ENCODE measurements around the gene ANKRD36B.
"Not testable (repeated sequence)": the region's sequence is repeated elsewhere in the genome, so short reads cannot be mapped to it uniquely, and the experiment has no call there.

ANKRD36B gene

GRCh38 chr2:97589598-97590510 is at the start of gene ANKRD36B:
Gene ANKRD36B (minus strand): TSS chr2:97589877. CDS start chr2:97589685, 192 bp downstream.
- peak within 1 kb of the TSS; percentile 57 for H3K4me3 ChIP-seq (ENCODE audit: control insufficient read depth, low read depth, low read length)
- DNase-seq (ENCODE audit: low read depth), result peak; percentile 69

GRCh38 chr2:97626049-97626430 is 36.4 kb upstream of the ANKRD36B start:
- H3K4me3 ChIP-seq (ENCODE audit: control insufficient read depth, low read depth, low read length); DNase-seq (ENCODE audit: low read depth): not testable (repeated sequence)

GRCh38 chr2:97625354-97626048 is 35.8 kb upstream of the ANKRD36B start:
- not testable (repeated sequence) for H3K4me3 ChIP-seq (ENCODE audit: control insufficient read depth, low read depth, low read length)

GRCh38 chr2:97622976-97623375 is 33.3 kb upstream of the ANKRD36B start:
- not testable (repeated sequence) for H3K4me3 ChIP-seq (ENCODE audit: control insufficient read depth, low read depth, low read length); DNase-seq (ENCODE audit: low read depth)

More at GRCh38 chr2:97625354-97626048, 35.8 kb upstream of the ANKRD36B start:
- DNase-seq (ENCODE audit: low read depth), result not testable (repeated sequence)

- not testable (repeated sequence) for DNase-seq (ENCODE audit: low read depth)
These were observed 30.8 kb upstream of the ANKRD36B start for GRCh38 chr2:97620492-97620891.

GRCh38 chr2:97618939-97619827 is 29.5 kb upstream of the ANKRD36B start:
- H3K4me3 ChIP-seq (ENCODE audit: control insufficient read depth, low read depth, low read length), result not testable (repeated sequence)
- DNase-seq (ENCODE audit: low read depth), result peak; percentile 21

More at GRCh38 chr2:97620492-97620891, 30.8 kb upstream of the ANKRD36B start:
- not testable (repeated sequence) for H3K4me3 ChIP-seq (ENCODE audit: control insufficient read depth, low read depth, low read length)

- H3K4me3 ChIP-seq (ENCODE audit: control insufficient read depth, low read depth, low read length), result no peak overlapping the region
- no peak for TF ChIP-seq CTCF (conservative IDR thresholded peaks at IDR 0.05; ENCODE audit: control insufficient read depth, insufficient read depth, low read depth, low read length)
- no peak for DNase-seq (ENCODE audit: low read depth)
These were observed 28.2 kb upstream of the ANKRD36B start for GRCh38 chr2:97617911-97618310.

- not testable (repeated sequence) for DNase-seq (ENCODE audit: low read depth); H3K4me3 ChIP-seq (ENCODE audit: control insufficient read depth, low read depth, low read length)
These were observed 26.1 kb upstream of the ANKRD36B start for GRCh38 chr2:97615746-97616145.

- DNase-seq (ENCODE audit: low read depth), result not testable (repeated sequence)
These were observed 22.2 kb upstream of the ANKRD36B start for GRCh38 chr2:97611895-97612294.

GRCh38 chr2:97608745-97609144 is 19.1 kb upstream of the ANKRD36B start:
- H3K4me3 ChIP-seq (ENCODE audit: control insufficient read depth, low read depth, low read length); DNase-seq (ENCODE audit: low read depth): not testable (repeated sequence)

More at GRCh38 chr2:97611895-97612294, 22.2 kb upstream of the ANKRD36B start:
- H3K4me3 ChIP-seq (ENCODE audit: control insufficient read depth, low read depth, low read length), result not testable (repeated sequence)

- H3K4me3 ChIP-seq (ENCODE audit: control insufficient read depth, low read depth, low read length); DNase-seq (ENCODE audit: low read depth): not testable (repeated sequence)
These were observed 16.1 kb upstream of the ANKRD36B start for GRCh38 chr2:97605524-97606339.

GRCh38 chr2:97605109-97605508 is 15.4 kb upstream of the ANKRD36B start:
- DNase-seq (ENCODE audit: low read depth); H3K4me3 ChIP-seq (ENCODE audit: control insufficient read depth, low read depth, low read length): not testable (repeated sequence)

GRCh38 chr2:97601537-97601936 is 11.9 kb upstream of the ANKRD36B start:
- not testable (repeated sequence) for H3K4me3 ChIP-seq (ENCODE audit: control insufficient read depth, low read depth, low read length); DNase-seq (ENCODE audit: low read depth)

- not testable (repeated sequence) for H3K4me3 ChIP-seq (ENCODE audit: control insufficient read depth, low read depth, low read length); DNase-seq (ENCODE audit: low read depth)
These were observed 6.5 kb upstream of the ANKRD36B start for GRCh38 chr2:97596180-97596579.

GRCh38 chr2:97593520-97593919 is 3.8 kb upstream of the ANKRD36B start:
- not testable (repeated sequence) for H3K4me3 ChIP-seq (ENCODE audit: control insufficient read depth, low read depth, low read length); DNase-seq (ENCODE audit: low read depth)
